CD4-positive, alpha-beta T cell treated with Interleukin-1 beta for 1 hour (primary cell): ENCODE data around the gene CSAD.
"Not testable (repeated sequence)": the region's sequence is repeated elsewhere in the genome, so short reads cannot be mapped to it uniquely, and the experiment has no call there.

Experiments
- DNase-seq, 2 donors: peaks; one replicate each; pipeline ENCODE4 v3.0.0-alpha.2; 2020 to 2022

Gene CSAD

GRCh38 chr12:53178803-53179202, 1.9 kb downstream of the CSAD start:
- not testable (repeated sequence) for DNase-seq

GRCh38 chr12:53177447-53177846, 3.3 kb downstream of the CSAD start:
- DNase-seq, result not testable (repeated sequence)

GRCh38 chr12:53176750-53177149, 4.0 kb downstream of the CSAD start:
- no peak for DNase-seq

GRCh38 chr12:53174881-53175491, 5.7 kb downstream of the CSAD start:
- DNase-seq, result peak in 1 of 2 donors; percentile 14

- DNase-seq, result no peak
Observed at GRCh38 chr12:53173085-53173715, 7.5 kb downstream of the CSAD start.

- DNase-seq, result no peak
Observed at GRCh38 chr12:53172352-53172751, 8.4 kb downstream of the CSAD start.

- no peak for DNase-seq
Observed at GRCh38 chr12:53171725-53172329, 8.9 kb downstream of the CSAD start.

GRCh38 chr12:53170876-53171724, 9.6 kb downstream of the CSAD start:
- DNase-seq, result no peak

GRCh38 chr12:53170215-53170614, 10.5 kb downstream of the CSAD start:
- no peak for DNase-seq

- DNase-seq, result no peak
Observed at GRCh38 chr12:53169644-53170043, 11.1 kb downstream of the CSAD start.

- no peak for DNase-seq
Observed at GRCh38 chr12:53166837-53167236, 13.9 kb downstream of the CSAD start.

- not testable (repeated sequence) for DNase-seq
Observed at GRCh38 chr12:53163008-53163407, 17.7 kb downstream of the CSAD start.

- DNase-seq, result no peak
Observed at GRCh38 chr12:53161119-53161911, 19.4 kb downstream of the CSAD start.

GRCh38 chr12:53160673-53161072, 20.1 kb downstream of the CSAD start:
- DNase-seq, result no peak

- DNase-seq, result no peak
Observed at GRCh38 chr12:53160000-53160399, 20.7 kb downstream of the CSAD start.

GRCh38 chr12:53159195-53159839, 21.4 kb downstream of the CSAD start:
- peak; percentile 86 to 91 for DNase-seq

- no peak for DNase-seq
Observed at GRCh38 chr12:53152390-53152789, 28.3 kb downstream of the CSAD start.

- DNase-seq, result no peak
Observed at GRCh38 chr12:53151039-53151438, 29.7 kb downstream of the CSAD start.

GRCh38 chr12:53147653-53148052, 33.1 kb downstream of the CSAD start:
- no peak for DNase-seq

GRCh38 chr12:53147181-53147580, 33.5 kb downstream of the CSAD start:
- DNase-seq, result no peak

GRCh38 chr12:53145383-53146260, 35.1 kb downstream of the CSAD start:
- DNase-seq, result no peak
